ENCODE measurements around the gene MEX3C. TPM values are rescaled to one million over a fixed set of nuclear protein-coding genes. Genes with fewer than 3 reads are reported as not detected.

The MEX3C gene
- total RNA-seq, 6 experiments from 2014 or later = 31.2 to 39.3 (median 35.6) TPM

DNA sequence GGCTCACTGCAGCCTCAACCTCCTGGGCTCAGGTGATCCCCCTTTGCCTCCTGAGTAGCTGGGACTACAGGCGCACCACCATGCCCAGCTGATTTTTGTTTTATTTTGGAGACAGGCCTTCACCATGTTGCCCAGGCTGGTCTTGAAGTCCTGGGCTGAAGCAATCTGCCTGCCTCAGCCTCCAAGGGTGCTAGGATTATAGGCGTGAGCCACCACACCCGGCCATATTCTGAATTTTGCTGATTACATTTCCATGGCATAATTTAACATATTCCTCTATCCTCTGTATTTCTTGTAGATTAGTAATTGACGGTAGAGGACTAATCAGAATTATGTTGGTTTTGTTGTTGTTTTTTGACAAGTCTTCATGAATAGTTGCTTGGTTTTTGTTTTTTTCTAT lies 50.6 kb downstream of the MEX3C start:
- no peak overlapping the region for H3K4me3 Mint-ChIP-seq
- H3K27me3 Mint-ChIP-seq (ENCODE audit: insufficient read depth) = peaks cover 8% of the 10 kb centered on the region
- H3K27ac Mint-ChIP-seq = no peak overlapping the region
- H3K4me1 Mint-ChIP-seq (ENCODE audit: low read depth) = peaks cover 9% of the 10 kb centered on the region; the same call in 1 of the 2 replicates
- TF ChIP-seq, protein P1, sequence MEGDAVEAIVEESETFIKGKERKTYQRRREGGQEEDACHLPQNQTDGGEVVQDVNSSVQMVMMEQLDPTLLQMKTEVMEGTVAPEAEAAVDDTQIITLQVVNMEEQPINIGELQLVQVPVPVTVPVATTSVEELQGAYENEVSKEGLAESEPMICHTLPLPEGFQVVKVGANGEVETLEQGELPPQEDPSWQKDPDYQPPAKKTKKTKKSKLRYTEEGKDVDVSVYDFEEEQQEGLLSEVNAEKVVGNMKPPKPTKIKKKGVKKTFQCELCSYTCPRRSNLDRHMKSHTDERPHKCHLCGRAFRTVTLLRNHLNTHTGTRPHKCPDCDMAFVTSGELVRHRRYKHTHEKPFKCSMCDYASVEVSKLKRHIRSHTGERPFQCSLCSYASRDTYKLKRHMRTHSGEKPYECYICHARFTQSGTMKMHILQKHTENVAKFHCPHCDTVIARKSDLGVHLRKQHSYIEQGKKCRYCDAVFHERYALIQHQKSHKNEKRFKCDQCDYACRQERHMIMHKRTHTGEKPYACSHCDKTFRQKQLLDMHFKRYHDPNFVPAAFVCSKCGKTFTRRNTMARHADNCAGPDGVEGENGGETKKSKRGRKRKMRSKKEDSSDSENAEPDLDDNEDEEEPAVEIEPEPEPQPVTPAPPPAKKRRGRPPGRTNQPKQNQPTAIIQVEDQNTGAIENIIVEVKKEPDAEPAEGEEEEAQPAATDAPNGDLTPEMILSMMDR (IDR thresholded peaks at IDR 0.05) = no peak
- H3K9me3 Mint-ChIP-seq = no peaks in the 10 kb centered on the region
- no peak for DNase-seq
- H3K36me3 Mint-ChIP-seq (ENCODE audit: low read depth) = no peaks in the 10 kb centered on the region

DNA sequence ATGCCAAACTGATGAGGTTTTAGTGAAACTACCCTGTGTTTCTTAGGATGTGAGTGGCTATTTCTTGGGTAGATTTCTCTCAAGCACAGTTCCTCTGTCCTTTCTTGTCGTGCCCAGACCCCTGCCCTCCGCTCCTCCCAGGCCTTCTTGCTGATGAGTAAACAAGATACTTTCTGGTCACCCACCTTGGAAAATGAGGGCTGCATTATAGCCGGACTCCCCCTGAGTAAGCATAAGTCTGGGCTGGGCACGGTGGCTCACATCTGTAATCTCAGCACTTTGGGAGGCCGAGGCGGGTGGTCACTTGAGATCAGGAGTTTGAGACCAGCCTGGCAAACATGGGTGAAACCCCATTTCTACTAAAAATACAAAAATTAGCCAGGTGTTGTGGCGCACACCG lies 58.5 kb downstream of the MEX3C start:
- Mint-ChIP-seq H3K27ac (no peak overlapping the region), H3K27me3 (ENCODE audit: insufficient read depth) (peaks cover 2% of the 10 kb centered on the region; the same call in 1 of the 2 replicates), H3K4me1 (ENCODE audit: low read depth) (peaks cover 23% of the 10 kb centered on the region), H3K9me3 (no peaks in the 10 kb centered on the region), H3K4me3 (no peak overlapping the region), H3K36me3 (ENCODE audit: low read depth) (no peaks in the 10 kb centered on the region)
- TF ChIP-seq, protein P1 (IDR thresholded peaks at IDR 0.05) = no peak
- no peak for DNase-seq

DNA sequence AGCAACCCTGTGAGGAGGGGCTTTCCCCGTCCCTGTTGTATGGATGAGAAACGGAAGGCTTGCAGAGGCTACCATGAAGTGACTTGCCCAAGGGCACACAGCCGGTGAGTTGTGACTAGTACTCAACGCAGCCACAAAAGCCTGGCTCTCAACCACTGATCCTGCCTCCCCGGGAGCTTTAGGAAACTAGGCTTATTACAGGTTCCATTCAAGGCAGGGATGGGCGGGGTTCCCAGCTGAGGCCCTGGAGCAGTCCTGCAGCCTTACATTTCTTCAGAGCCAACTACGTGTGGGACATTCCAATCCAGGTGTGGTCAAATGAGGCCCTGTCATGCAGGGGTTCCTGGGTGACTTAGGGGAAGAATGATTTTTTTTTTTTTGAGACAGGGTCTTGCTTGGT lies 59.6 kb downstream of the MEX3C start:
- Mint-ChIP-seq H3K4me1 (ENCODE audit: low read depth) (peaks cover 23% of the 10 kb centered on the region), H3K36me3 (ENCODE audit: low read depth) (no peaks in the 10 kb centered on the region), H3K9me3 (no peaks in the 10 kb centered on the region), H3K4me3 (no peak overlapping the region), H3K27me3 (ENCODE audit: insufficient read depth) (peaks cover 2% of the 10 kb centered on the region; the same call in 1 of the 2 replicates), H3K27ac (no peak overlapping the region)
- no peak for DNase-seq
- TF ChIP-seq, protein P1 (IDR thresholded peaks at IDR 0.05) = no peak

DNA sequence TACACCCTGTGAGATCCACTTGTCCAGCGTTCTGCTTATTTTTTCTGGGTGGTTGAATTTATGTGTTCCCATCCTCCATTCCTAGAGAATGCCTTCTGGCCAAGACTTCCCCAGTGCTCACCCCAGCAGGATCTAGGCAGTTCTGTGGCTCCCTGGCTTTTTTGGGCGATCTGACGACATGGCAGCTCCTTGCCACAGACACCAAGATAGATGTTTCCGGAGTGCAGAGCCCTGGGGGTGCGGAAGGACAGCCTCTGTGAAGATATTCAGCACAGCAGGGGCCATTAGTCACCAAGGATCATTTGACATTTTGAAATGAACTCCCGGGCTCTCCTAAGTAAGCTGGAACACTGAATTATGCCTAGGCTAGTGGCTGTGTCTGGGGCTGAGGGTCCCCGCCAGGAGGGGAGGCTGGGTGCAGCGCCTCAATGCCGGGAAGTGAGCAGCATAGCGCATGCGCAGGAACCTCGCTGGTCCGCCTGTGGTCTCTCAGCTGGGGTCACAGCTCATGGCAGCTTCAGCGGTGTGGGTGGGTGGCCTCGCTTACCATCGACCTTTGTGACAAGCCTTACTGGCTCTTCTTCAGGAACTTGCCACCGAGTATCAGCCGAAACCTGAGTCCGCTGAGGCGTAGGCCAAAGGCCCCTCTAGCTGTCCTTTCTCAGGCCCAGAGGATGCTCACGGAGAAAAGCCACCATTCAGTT lies 60.3 kb downstream of the MEX3C start:
- Mint-ChIP-seq H3K27me3 (ENCODE audit: insufficient read depth) (no peaks in the 10 kb centered on the region; the same call in 1 of the 2 replicates), H3K4me1 (ENCODE audit: low read depth) (peaks cover 23% of the 10 kb centered on the region), H3K36me3 (ENCODE audit: low read depth) (no peaks in the 10 kb centered on the region), H3K9me3 (no peaks in the 10 kb centered on the region), H3K27ac (no peak overlapping the region), H3K4me3 (no peak overlapping the region)
- TF ChIP-seq, protein P1 (IDR thresholded peaks at IDR 0.05) = no peak
- no peak for DNase-seq

DNA sequence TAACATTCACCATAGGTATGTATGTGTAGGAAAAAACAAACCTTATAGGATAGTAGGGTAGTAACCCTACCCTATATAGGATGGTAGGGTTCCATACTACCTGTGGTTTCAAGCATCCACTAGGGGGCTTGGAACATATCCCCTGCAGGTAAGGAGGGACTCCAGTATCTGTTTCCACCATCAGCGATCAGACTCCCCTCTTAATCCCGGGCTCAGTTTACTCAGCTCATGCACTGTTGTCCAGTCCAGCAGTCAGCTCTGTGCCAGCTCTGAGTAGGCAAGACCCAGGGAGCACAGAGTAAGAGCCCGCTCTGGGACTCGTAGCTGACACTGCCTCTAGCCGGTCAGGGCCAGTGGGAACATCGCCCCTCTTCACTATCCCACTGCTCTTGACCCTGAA lies 61.7 kb downstream of the MEX3C start:
- H3K27ac Mint-ChIP-seq = peak overlapping the region; percentile 89
- TF ChIP-seq, protein P1 (IDR thresholded peaks at IDR 0.05) = peak; percentile 58
- H3K4me1 Mint-ChIP-seq (ENCODE audit: low read depth) = peaks cover 23% of the 10 kb centered on the region
- no peaks in the 10 kb centered on the region; the same call in 1 of the 2 replicates for H3K27me3 Mint-ChIP-seq (ENCODE audit: insufficient read depth)
- H3K36me3 Mint-ChIP-seq (ENCODE audit: low read depth) = no peaks in the 10 kb centered on the region
- H3K9me3 Mint-ChIP-seq = no peaks in the 10 kb centered on the region
- DNase-seq = no peak
- peak overlapping the region; percentile 86; the same call in 1 of the 2 replicates for H3K4me3 Mint-ChIP-seq
